Activated T-cell treated with anti-CD3 and anti-CD28 coated beads, Interleukin-2, amount 50 U/mL, for 24 hours (primary cell): Measurements from ENCODE around the gene SH3BGRL3.

Experiments
- DNase-seq: peaks from one replicate; pipeline ENCODE4 v3.0.0-alpha.2; 2020
- H3K27ac Mint-ChIP-seq: 2 replicates; pipeline ENCODE4 v1.8.0; 2020; ENCODE audit warnings: mild to moderate bottlenecking, mixed read lengths
- H3K27me3 Mint-ChIP-seq: 2 replicates; pipeline ENCODE4 v1.8.0; 2020; ENCODE audit warnings: mixed read lengths
- H3K36me3 Mint-ChIP-seq: 2 replicates; pipeline ENCODE4 v1.8.0; 2020; ENCODE audit warnings: low read depth, mixed read lengths
- H3K4me1 Mint-ChIP-seq: 2 replicates; pipeline ENCODE4 v1.8.0; 2020; ENCODE audit warnings: low read depth, mixed read lengths
- H3K4me3 Mint-ChIP-seq: 2 replicates; pipeline ENCODE4 v1.8.0; 2020; ENCODE audit warnings: mild to moderate bottlenecking, moderate library complexity, mixed read lengths
- H3K9me3 Mint-ChIP-seq: 2 replicates; pipeline ENCODE4 v1.8.0; 2020; ENCODE audit warnings: mixed read lengths

SH3BGRL3 gene

DNA sequence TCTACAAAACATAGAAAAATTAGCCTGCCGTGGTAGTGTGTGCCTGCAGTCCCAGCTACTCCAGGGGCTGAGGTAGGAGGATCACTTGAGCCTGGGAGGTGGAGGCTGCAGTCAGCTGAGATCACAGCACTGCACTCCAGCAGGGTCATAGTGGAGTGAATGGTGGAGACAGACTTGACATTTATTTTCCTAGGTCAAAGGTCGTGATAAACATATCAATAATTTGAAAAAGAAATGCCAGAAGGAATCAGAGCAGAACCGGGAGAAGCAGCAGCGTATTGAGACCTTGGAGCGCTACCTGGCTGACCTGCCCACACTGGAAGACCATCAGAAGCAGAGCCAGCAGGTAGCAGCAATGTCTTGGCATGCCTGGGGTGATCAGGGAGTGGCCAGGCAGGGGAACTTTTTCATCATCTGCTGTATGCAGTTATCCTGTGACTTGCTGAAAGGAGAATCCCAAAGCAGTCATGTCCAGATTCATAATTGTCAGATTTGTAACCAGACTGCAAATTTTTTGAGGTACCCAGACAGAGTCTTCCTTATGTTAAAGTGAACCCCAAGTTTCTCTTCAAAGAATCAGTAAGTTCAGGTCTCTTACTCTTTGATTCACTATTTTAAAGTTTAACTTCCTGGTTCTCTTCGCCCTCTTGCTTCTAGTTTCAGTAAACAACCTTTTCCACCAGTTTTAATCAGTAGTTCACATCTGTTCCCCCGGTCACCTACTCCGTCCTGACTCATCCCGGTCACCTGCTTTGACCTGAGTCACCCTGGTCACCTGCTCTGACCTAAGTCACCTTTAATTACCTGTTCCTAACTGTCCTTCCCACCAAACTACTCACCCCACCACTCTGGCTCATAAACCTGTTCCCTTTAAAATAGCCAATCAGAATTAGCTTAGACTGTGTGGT, 11.3 kb upstream of the SH3BGRL3 start:
- no peak overlapping the region for H3K27ac Mint-ChIP-seq

DNA sequence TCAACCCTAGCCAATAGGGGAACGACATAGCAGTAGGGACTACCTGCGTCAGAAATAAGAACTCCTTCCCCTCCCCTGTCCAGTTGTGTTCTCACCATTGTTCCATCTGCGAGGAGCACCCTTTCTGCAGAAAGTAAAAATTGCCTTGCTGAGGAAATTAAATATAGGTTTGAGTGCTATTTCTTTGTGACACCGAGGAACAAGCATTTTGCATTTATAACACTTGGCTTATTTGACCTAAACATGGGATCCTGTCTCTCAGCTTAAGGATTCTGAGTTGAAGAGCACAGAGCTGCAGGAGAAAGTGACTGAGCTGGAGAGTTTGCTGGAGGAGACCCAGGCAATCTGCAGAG, 10.7 kb upstream of the SH3BGRL3 start:
- Mint-ChIP-seq H3K9me3 (peaks cover 13% of the 10 kb centered on the region), H3K36me3 (peaks cover 90% of the 10 kb centered on the region), H3K27ac (no peak overlapping the region), H3K27me3 (no peaks in the 10 kb centered on the region), H3K4me3 (no peak overlapping the region), H3K4me1 (peaks cover 11% of the 10 kb centered on the region)
- no peak for DNase-seq

More for the DNA sequence above, 11.3 kb upstream of the SH3BGRL3 start:
- no peak overlapping the region for H3K4me3 Mint-ChIP-seq
- DNase-seq = no peak
- H3K4me1 Mint-ChIP-seq = peaks cover 9% of the 10 kb centered on the region
- no peaks in the 10 kb centered on the region for H3K27me3 Mint-ChIP-seq
- peaks cover 94% of the 10 kb centered on the region for H3K36me3 Mint-ChIP-seq
- H3K9me3 Mint-ChIP-seq = peaks cover 13% of the 10 kb centered on the region

GRCh38 chr1:26274801-26275425, 5.0 kb upstream of the SH3BGRL3 start:
- no peak for DNase-seq
- Mint-ChIP-seq H3K9me3 (no peaks in the 10 kb centered on the region), H3K36me3 (peaks cover 86% of the 10 kb centered on the region), H3K4me3 (no peak overlapping the region), H3K4me1 (peaks cover 56% of the 10 kb centered on the region), H3K27ac (peak overlapping the region; percentile 98), H3K27me3 (no peaks in the 10 kb centered on the region)

DNA sequence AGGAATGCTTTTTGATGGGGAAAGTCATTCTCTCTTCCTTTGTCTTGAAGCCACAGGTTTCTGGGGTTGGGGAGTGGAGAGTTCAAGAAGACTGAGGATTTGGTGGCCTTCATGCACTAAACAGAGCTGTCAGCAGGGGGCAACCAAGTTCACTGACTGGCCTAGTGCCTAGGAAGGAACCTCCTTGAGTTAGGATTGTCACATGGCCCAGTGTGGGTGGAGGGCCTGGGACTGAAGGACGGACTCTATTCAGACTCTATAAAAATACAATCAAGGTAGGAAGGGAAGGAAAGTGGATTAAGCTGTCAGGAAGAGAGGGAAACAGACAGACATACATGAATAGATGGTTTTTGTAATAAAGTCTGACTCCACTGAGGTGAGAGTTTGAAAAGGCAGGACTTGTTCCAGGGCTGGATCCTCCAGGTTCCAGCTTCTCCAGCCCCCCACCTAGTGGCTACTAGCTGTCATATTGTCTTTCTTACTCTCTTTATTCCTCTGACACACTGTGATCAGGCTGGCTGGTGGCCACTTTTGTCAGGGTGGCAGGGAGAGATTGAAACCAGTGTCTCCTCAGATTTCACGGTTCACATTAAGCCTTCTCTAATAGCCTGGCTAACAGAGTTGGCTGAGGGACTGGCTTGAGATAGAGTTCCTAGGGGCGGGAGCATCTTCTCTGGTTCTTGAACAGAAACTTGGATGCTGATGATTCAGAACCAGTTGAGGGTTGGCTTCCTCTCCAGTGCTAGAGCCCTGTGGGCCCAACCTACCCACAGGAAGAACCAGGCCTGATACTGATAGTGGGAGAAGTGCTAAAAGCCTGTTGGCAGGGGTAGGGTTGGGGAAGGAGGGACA, 4.1 kb upstream of the SH3BGRL3 start:
- Mint-ChIP-seq H3K4me3 (peak overlapping the region; percentile 64), H3K36me3 (peaks cover 84% of the 10 kb centered on the region), H3K4me1 (peaks cover 59% of the 10 kb centered on the region), H3K27me3 (no peaks in the 10 kb centered on the region), H3K27ac (peak overlapping the region; percentile 98), H3K9me3 (no peaks in the 10 kb centered on the region)
- peak; percentile 85 for DNase-seq

DNA sequence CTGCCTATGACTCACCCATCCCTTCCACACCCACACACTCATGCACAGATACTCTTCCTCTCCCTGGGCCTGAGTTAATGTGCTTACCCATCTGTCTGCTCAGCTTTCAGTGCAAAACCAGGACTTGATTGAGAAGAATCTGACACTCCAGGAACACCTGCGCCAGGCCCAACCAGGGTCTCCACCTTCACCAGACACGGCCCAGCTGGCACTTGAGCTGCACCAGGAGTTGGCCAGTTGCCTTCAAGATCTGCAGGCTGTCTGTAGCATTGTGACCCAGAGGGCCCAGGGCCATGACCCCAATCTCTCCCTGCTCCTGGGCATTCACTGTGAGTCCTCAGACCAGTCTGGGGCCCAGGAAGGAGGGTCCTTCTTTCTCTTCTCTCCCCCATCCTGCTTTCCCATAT, 3.5 kb upstream of the SH3BGRL3 start:
- no peak for DNase-seq
- Mint-ChIP-seq H3K4me3 (peak overlapping the region; percentile 64), H3K4me1 (peaks cover 65% of the 10 kb centered on the region), H3K27me3 (no peaks in the 10 kb centered on the region), H3K36me3 (peaks cover 84% of the 10 kb centered on the region), H3K27ac (peak overlapping the region; percentile 98), H3K9me3 (no peaks in the 10 kb centered on the region)

DNA sequence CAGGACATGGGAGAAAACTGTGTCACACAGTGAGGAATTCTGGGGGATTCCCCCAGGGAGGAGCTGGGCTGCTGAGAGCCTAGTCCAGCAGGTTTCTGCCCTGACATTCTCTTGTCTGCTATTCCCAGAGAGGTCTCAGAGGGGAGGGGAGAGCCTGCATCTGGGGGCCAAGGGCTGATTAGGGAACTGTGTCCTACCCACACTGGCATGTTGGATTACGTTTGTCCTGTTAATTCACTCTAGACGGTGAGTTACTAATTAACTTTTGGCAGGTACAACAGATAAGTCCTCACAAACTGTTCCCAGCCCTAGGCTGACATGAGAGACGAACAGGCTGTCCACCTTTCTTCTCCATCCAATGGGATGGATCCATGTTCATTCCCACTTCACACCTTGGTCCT, 2.6 kb upstream of the SH3BGRL3 start:
- H3K4me1 Mint-ChIP-seq = peaks cover 74% of the 10 kb centered on the region
- peak overlapping the region; percentile 64 for H3K4me3 Mint-ChIP-seq
- H3K27me3 Mint-ChIP-seq = no peaks in the 10 kb centered on the region
- H3K36me3 Mint-ChIP-seq = peaks cover 84% of the 10 kb centered on the region
- DNase-seq = no peak
- H3K27ac Mint-ChIP-seq = peak overlapping the region; percentile 98
- H3K9me3 Mint-ChIP-seq = no peaks in the 10 kb centered on the region

GRCh38 chr1:26277719-26278118, 2.2 kb upstream of the SH3BGRL3 start:
- Mint-ChIP-seq H3K27ac (peak overlapping the region; percentile 98), H3K36me3 (peaks cover 86% of the 10 kb centered on the region), H3K4me1 (peaks cover 78% of the 10 kb centered on the region), H3K4me3 (peak overlapping the region; percentile 87), H3K9me3 (no peaks in the 10 kb centered on the region), H3K27me3 (no peaks in the 10 kb centered on the region)
- DNase-seq = no peak

DNA sequence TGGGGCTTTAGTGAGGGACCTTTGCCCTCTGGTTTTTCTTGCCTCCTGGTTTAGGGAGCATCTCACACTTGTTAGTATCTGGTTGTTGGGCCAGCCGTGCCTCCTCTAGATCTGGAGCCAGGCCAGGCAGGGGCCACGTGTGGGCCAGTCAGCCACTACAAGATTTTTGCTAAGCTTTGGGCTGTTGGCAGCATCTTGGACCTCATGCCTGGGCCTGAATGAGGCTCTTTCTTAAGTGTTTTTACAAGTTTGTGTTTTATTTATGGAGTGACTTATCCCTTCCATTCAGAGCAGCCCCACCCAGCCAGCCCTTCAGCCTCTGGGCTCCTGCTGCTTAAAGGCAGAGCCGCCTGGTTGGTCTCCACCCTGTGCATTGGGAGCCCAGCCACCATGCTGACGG, 1.6 kb upstream of the SH3BGRL3 start:
- peak overlapping the region; percentile 87 for H3K4me3 Mint-ChIP-seq
- no peak for DNase-seq
- H3K27me3 Mint-ChIP-seq = no peaks in the 10 kb centered on the region
- peak overlapping the region; percentile 98 for H3K27ac Mint-ChIP-seq
- H3K36me3 Mint-ChIP-seq = peaks cover 86% of the 10 kb centered on the region
- H3K4me1 Mint-ChIP-seq = peaks cover 84% of the 10 kb centered on the region
- H3K9me3 Mint-ChIP-seq = no peaks in the 10 kb centered on the region

GRCh38 chr1:26278724-26279455, 996 bp upstream of the SH3BGRL3 start:
- Mint-ChIP-seq H3K4me3 (peak overlapping the region; percentile 87), H3K9me3 (no peaks in the 10 kb centered on the region), H3K36me3 (peaks cover 90% of the 10 kb centered on the region), H3K27me3 (no peaks in the 10 kb centered on the region), H3K27ac (peak overlapping the region; percentile 98), H3K4me1 (peaks cover 90% of the 10 kb centered on the region)
- DNase-seq = peak; percentile 69

DNA sequence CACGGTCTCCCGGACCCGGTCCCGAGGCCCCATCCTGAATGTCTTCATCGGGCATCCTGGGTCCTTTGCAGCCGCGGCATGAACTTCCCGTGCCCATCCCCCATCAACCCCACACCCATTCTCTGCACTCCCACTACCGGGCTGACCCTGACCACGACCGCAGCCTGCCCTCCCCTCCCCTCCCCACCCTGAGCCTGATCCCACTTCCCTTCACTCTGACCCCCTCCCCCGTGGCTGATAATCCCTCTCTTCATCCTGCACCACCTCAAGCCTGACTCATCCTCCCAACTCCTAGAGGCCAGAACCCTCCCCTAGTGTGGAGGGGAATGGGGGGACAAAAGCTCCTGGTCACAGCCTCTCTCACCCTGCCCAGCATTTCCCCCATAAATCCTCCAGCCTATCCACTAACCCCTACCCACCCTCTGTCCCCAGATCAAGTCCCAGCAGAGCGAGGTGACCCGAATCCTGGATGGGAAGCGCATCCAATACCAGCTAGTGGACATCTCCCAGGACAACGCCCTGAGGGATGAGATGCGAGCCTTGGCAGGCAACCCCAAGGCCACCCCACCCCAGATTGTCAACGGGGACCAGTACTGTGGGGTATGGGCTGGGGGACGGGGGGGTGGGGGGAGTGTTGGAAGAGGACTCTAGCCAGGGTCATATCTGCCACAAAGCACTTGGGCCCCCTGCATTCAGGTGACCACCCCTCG, 602 bp downstream of the SH3BGRL3 start:
- Mint-ChIP-seq H3K9me3 (no peaks in the 10 kb centered on the region), H3K27ac (peak overlapping the region; percentile 98), H3K4me3 (peak overlapping the region; percentile 87), H3K27me3 (no peaks in the 10 kb centered on the region), H3K36me3 (peaks cover 92% of the 10 kb centered on the region), H3K4me1 (peaks cover 91% of the 10 kb centered on the region)
- no peak for DNase-seq

GRCh38 chr1:26281091-26281958, 1.4 kb downstream of the SH3BGRL3 start:
- peaks cover 93% of the 10 kb centered on the region for H3K36me3 Mint-ChIP-seq
- no peaks in the 10 kb centered on the region for H3K27me3 Mint-ChIP-seq
- peaks cover 91% of the 10 kb centered on the region for H3K4me1 Mint-ChIP-seq
- H3K9me3 Mint-ChIP-seq = no peaks in the 10 kb centered on the region
- DNase-seq = no peak
- peak overlapping the region; percentile 87 for H3K4me3 Mint-ChIP-seq
- H3K27ac Mint-ChIP-seq = peak overlapping the region; percentile 98

GRCh38 chr1:26281971-26282370, 2.1 kb downstream of the SH3BGRL3 start:
- H3K27ac Mint-ChIP-seq = peak overlapping the region; percentile 98
- no peak for DNase-seq
- H3K36me3 Mint-ChIP-seq = peaks cover 87% of the 10 kb centered on the region
- H3K9me3 Mint-ChIP-seq = no peaks in the 10 kb centered on the region
- peaks cover 90% of the 10 kb centered on the region for H3K4me1 Mint-ChIP-seq
- peak overlapping the region; percentile 87 for H3K4me3 Mint-ChIP-seq
- no peaks in the 10 kb centered on the region for H3K27me3 Mint-ChIP-seq
